SK-MEL-5 (cell line): Measurements from ENCODE around the gene PIP5K1B. TPM values are rescaled to one million over a fixed set of nuclear protein-coding genes. Genes with fewer than 3 reads are reported as not detected.

Experiments used
- DNase-seq: peaks from one replicate; pipeline ENCODE4 v3.0.0-alpha.2; 2016; ENCODE audit warnings: low read depth, low spot score
- in situ Hi-C: cut with HindIII; loops from 2 replicates; pipeline ENCODE4 v1.10.0; 2016; ENCODE audit warnings: low sequenced_read_pairs, high pct_unique_total_duplicates, low pct_unique_long_range_greater_than_20kb
- total RNA-seq: library from RNA; depleted of rRNA; stranded (reverse); fragments of >200 nt; shearing (Covaris generic); gene quantifications from 2 replicates; pipeline ENCODE4 v1.2.3, GENCODE V29; 2014

PIP5K1B gene
- total RNA-seq, 1 experiment from 2014 or later = 5.0 TPM

GRCh38 chr9:68704498-68704813, 584 bp upstream of the PIP5K1B start:
- in situ Hi-C loops = loop anchor here (25.0 kb wide), 1 partner anchor 117 kb away; no protein-coding TSS in a partner anchor
- DNase-seq = peak; percentile 17

- peak; percentile 30 for DNase-seq
These were observed 707 bp downstream of the PIP5K1B start for GRCh38 chr9:68705531-68706362.

GRCh38 chr9:68706363-68707201, 1.5 kb downstream of the PIP5K1B start:
- in situ Hi-C loops = loop anchor here (25.0 kb wide), 1 partner anchor 119 kb away; no protein-coding TSS in a partner anchor
- DNase-seq = no peak

More at GRCh38 chr9:68705531-68706362, 707 bp downstream of the PIP5K1B start:
- in situ Hi-C loops = loop anchor here (25.0 kb wide), 1 partner anchor 118 kb away; no protein-coding TSS in a partner anchor

GRCh38 chr9:68707801-68708488, 2.9 kb downstream of the PIP5K1B start:
- in situ Hi-C loops = loop anchor here (25.0 kb wide), 1 partner anchor 121 kb away; no protein-coding TSS in a partner anchor

GRCh38 chr9:68708513-68708912, 3.5 kb downstream of the PIP5K1B start:
- in situ Hi-C loops = loop anchor here (25.0 kb wide), 1 partner anchor 121 kb away; no protein-coding TSS in a partner anchor
- no peak for DNase-seq

More at GRCh38 chr9:68707801-68708488, 2.9 kb downstream of the PIP5K1B start:
- no peak for DNase-seq

- in situ Hi-C loops = loop anchor here (25.0 kb wide), 1 partner anchor 122 kb away; no protein-coding TSS in a partner anchor
- DNase-seq = no peak
These were observed 4.5 kb downstream of the PIP5K1B start for GRCh38 chr9:68709291-68710110.

- in situ Hi-C loops = loop anchor here (25.0 kb wide), 1 partner anchor 123 kb away; no protein-coding TSS in a partner anchor
These were observed 5.1 kb downstream of the PIP5K1B start for GRCh38 chr9:68710111-68710471.

GRCh38 chr9:68711281-68711680, 6.2 kb downstream of the PIP5K1B start:
- no peak for DNase-seq
- in situ Hi-C loops = loop anchor here (25.0 kb wide), 1 partner anchor 124 kb away; no protein-coding TSS in a partner anchor

More at GRCh38 chr9:68710111-68710471, 5.1 kb downstream of the PIP5K1B start:
- no peak for DNase-seq

- in situ Hi-C loops = loop anchor here (25.0 kb wide), 1 partner anchor 125 kb away; no protein-coding TSS in a partner anchor
- DNase-seq = no peak
These were observed 6.9 kb downstream of the PIP5K1B start for GRCh38 chr9:68711932-68712331.

GRCh38 chr9:68714416-68715180, 9.6 kb downstream of the PIP5K1B start:
- no peak for DNase-seq
- in situ Hi-C loops = loop anchor here (25.0 kb wide), 1 partner anchor 127 kb away; no protein-coding TSS in a partner anchor

- in situ Hi-C loops = loop anchor here (25.0 kb wide), 1 partner anchor 128 kb away; no protein-coding TSS in a partner anchor
- DNase-seq = no peak
These were observed 10.1 kb downstream of the PIP5K1B start for GRCh38 chr9:68715181-68715456.

- DNase-seq = no peak
- in situ Hi-C loops = loop anchor here (25.0 kb wide), 1 partner anchor 130 kb away; no protein-coding TSS in a partner anchor
These were observed 12.8 kb downstream of the PIP5K1B start for GRCh38 chr9:68717552-68718443.

GRCh38 chr9:68719847-68720246, 14.8 kb downstream of the PIP5K1B start:
- in situ Hi-C loops = loop anchor here (25.0 kb wide), 1 partner anchor 133 kb away; no protein-coding TSS in a partner anchor
- no peak for DNase-seq

- in situ Hi-C loops = loop anchor here (25.0 kb wide), 1 partner anchor 133 kb away; no protein-coding TSS in a partner anchor
These were observed 15.7 kb downstream of the PIP5K1B start for GRCh38 chr9:68720656-68721313.

More at GRCh38 chr9:68720656-68721313, 15.7 kb downstream of the PIP5K1B start:
- no peak for DNase-seq
